Karpas-422 (cell line): ENCODE data around the gene VPS51. TPM values are rescaled to one million over a fixed set of nuclear protein-coding genes. Genes with fewer than 3 reads are reported as not detected.

Experiments used
- DNase-seq: peaks from one replicate; pipeline ENCODE4 v3.0.0-alpha.2; 2015
- H2AFZ ChIP-seq: fragments of 200-600 bp; sonication (generic); 2 replicates; pipeline ENCODE4 v1.6.1; 2014; ENCODE audit warnings: antibody characterized with exemption, low read length, mixed read lengths
- H3K27ac ChIP-seq: fragments of 200-600 bp; sonication (generic); 2 replicates; pipeline ENCODE4 v1.5.1; 2014; ENCODE audit warnings: mild to moderate bottlenecking, low read length, moderate library complexity
- H3K27me3 ChIP-seq: fragments of 200-600 bp; sonication (generic); 2 replicates; pipeline ENCODE4 v1.6.1; 2014; ENCODE audit warnings: low read length, mixed read lengths
- H3K36me3 ChIP-seq: fragments of 200-600 bp; sonication (generic); 2 replicates; pipeline ENCODE4 v1.6.1; 2014; ENCODE audit warnings: low read length, mixed read lengths; ENCODE audit not compliant: insufficient read depth
- H3K4me1 ChIP-seq: fragments of 200-600 bp; sonication (generic); 2 replicates; pipeline ENCODE4 v1.6.1; 2014; ENCODE audit warnings: mild to moderate bottlenecking, low read length, mixed read lengths
- H3K4me2 ChIP-seq: fragments of 200-600 bp; sonication (generic); 2 replicates; pipeline ENCODE4 v1.6.1; 2014; ENCODE audit warnings: low read length, low read depth, mild to moderate bottlenecking; ENCODE audit not compliant: poor library complexity, severe bottlenecking
- H3K4me3 ChIP-seq: fragments of 200-600 bp; sonication (generic); 2 replicates; pipeline ENCODE4 v1.5.1; 2014; ENCODE audit warnings: mild to moderate bottlenecking, antibody characterized with exemption, low read length, mixed read lengths
- H3K79me2 ChIP-seq: fragments of 200-600 bp; sonication (generic); 2 replicates; pipeline ENCODE4 v1.6.1; 2014; ENCODE audit warnings: mild to moderate bottlenecking, low read length, mixed read lengths
- H3K9ac ChIP-seq: fragments of 200-600 bp; sonication (generic); 2 replicates; pipeline ENCODE4 v1.6.0; 2014; ENCODE audit warnings: low read length
- H3K9me2 ChIP-seq: fragments of 200-600 bp; sonication (generic), shearing (Covaris generic); replicated peaks from 2 replicates; pipeline ENCODE4 v1.6.0; 2014; ENCODE audit warnings: mild to moderate bottlenecking, low read length, moderate library complexity; ENCODE audit not compliant: insufficient read depth
- H3K9me3 ChIP-seq: fragments of 300-700, 200-600 bp; sonication (generic); 2 replicates; pipeline ENCODE4 v1.6.1; 2014; ENCODE audit warnings: low read length, mixed read lengths
- H4K20me1 ChIP-seq: fragments of 200-600 bp; sonication (generic); 2 replicates; pipeline ENCODE4 v1.6.1; 2014; ENCODE audit warnings: mild to moderate bottlenecking, antibody characterized with exemption, low read length, low read depth; ENCODE audit not compliant: insufficient read depth
- total RNA-seq: library from RNA; depleted of rRNA; stranded (reverse); fragments of >200 nt; shearing (Covaris generic); gene quantifications from 2 replicates; pipeline ENCODE4 v1.2.3, GENCODE V29; 2014; ENCODE audit warnings: low replicate concordance

The VPS51 gene
- total RNA-seq, 1 experiment from 2014 or later = 78.9 TPM

DNA sequence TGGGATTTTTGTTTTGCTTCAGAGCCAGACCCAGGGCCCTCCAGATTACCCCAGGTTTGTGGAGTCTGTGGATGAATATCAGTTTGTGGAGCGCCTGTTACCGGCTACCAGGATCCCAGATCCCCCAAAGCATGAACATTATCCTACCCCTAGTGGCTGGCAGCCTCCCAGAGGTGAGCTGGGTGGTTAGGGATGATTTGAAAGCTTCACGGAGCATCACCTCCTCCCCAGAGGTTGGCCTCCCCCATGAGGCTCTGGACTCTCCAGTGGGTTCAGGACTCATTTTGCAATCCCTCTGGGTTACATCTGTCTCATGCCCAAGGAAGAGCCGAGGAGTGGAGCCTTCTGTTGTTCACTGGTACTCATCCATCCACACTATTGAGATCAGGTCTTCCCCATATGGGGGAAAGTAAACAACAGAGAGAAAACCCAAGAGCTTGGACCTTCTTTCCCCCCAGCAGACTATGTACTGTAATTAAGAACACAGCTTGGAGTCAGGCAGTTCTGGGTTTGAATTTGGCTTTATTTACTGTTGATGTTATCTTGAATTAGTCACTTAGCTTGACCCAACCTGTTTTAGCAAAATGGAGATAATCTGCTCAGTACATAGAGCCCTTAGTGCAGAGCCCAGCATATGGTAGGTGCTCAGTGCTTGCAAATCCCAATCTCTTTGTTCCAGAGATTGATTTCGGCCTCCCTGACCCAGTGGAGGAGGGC lies 28.6 kb downstream of the VPS51 start:
- peak overlapping the region; percentile 44 for H3K27ac ChIP-seq

DNA sequence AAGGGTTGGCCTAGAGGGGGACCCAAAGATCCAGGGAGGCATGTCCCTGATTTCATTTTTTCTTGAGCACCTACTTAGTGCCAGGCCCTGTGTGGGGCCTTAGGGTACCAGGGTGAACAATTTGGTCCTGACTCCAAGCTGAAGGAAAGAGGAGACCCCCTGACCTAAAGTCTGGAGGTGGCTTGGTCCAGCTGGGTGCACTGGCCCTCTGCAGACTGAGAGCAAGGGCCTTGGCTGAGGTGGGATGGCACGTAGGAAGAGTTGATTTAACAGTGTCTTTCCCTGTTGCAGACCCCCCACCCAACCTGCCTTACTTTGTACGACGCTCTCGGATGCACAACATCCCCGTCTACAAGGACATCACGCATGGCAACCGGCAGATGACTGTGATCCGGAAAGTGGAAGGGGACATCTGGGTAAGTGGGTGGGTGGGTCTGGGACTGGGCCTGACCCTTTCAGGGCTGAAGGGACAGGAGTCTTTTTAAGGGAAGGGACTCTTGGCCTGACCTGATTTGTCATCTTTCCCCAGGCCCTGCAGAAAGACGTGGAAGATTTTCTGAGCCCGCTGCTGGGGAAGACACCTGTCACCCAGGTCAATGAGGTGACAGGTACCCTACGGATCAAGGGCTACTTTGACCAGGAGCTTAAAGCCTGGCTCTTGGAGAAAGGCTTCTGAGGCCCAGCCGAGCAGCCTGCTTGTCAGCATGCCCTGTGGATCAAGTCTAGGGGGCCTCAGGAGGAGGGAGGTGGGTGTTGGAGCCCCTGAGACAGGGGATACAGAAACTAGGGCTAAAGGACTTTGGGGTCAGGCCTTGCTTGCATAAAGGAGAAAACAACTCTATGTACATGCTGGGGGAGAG lies 29.4 kb downstream of the VPS51 start:
- Histone ChIP-seq H3K9ac (no peak overlapping the region), H3K4me3 (no peak overlapping the region), H3K27ac (peak overlapping the region; percentile 100), H3K4me2 (no peak overlapping the region), H3K9me3 (no peaks in the 10 kb centered on the region), H3K27me3 (no peaks in the 10 kb centered on the region), H3K79me2 (peaks cover 25% of the 10 kb centered on the region), H3K36me3 (peaks cover 39% of the 10 kb centered on the region), H3K9me2 (no peaks in the 10 kb centered on the region), H4K20me1 (peaks cover 17% of the 10 kb centered on the region; the same call in 1 of the 2 replicates), H3K4me1 (peaks cover 54% of the 10 kb centered on the region), H2AFZ (no peak overlapping the region)
- no peak for DNase-seq

More for the DNA sequence above, 28.6 kb downstream of the VPS51 start:
- H3K36me3 ChIP-seq = peaks cover 39% of the 10 kb centered on the region
- no peak overlapping the region for H3K9ac ChIP-seq
- H2AFZ ChIP-seq = no peak overlapping the region
- no peaks in the 10 kb centered on the region for H3K9me3 ChIP-seq
- peaks cover 54% of the 10 kb centered on the region for H3K4me1 ChIP-seq
- DNase-seq = no peak
- peaks cover 9% of the 10 kb centered on the region; the same call in 1 of the 2 replicates for H4K20me1 ChIP-seq
- peaks cover 31% of the 10 kb centered on the region for H3K79me2 ChIP-seq
- H3K9me2 ChIP-seq = no peaks in the 10 kb centered on the region
- H3K4me2 ChIP-seq = no peak overlapping the region
- H3K4me3 ChIP-seq = no peak overlapping the region
- H3K27me3 ChIP-seq = no peaks in the 10 kb centered on the region

DNA sequence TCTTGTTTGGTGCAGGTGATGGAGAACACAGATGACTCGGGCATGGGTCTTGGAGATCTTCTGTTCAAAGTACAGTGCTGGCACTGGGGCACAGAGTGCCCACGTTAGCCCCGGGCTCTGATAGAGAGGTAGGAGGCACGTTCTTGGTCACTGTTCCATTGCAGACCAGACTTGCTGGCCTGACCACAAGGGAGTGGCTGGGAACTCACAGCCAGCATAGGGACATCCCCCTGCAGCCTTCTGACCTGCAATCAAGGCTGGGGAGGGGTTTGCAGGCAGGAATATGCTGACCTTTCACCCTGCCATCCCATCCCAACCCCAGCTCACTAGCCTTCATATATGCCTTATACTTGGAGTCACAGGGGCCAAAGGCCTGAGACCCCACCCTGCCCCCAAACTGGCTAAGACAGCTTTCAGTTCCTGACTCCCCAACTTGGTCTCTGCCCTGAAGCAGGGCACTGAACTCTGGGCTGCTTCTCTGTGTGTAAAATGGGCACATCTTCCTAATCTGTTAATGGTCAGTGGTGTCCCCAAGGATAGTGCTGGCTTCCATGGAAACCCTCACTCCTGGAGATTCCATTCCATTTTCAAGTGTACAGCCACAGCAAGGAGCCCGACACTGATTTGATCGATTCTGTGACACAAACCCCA lies 30.7 kb downstream of the VPS51 start:
- peak overlapping the region; percentile 100 for H3K27ac ChIP-seq
- no peaks in the 10 kb centered on the region for H3K27me3 ChIP-seq
- H3K4me2 ChIP-seq = no peak overlapping the region
- peaks cover 41% of the 10 kb centered on the region for H3K36me3 ChIP-seq
- H4K20me1 ChIP-seq = peaks cover 26% of the 10 kb centered on the region; the same call in 1 of the 2 replicates
- H3K9ac ChIP-seq = no peak overlapping the region
- DNase-seq = no peak
- H2AFZ ChIP-seq = no peak overlapping the region
- H3K79me2 ChIP-seq = peaks cover 21% of the 10 kb centered on the region
- H3K4me3 ChIP-seq = no peak overlapping the region
- H3K9me3 ChIP-seq = no peaks in the 10 kb centered on the region
- H3K4me1 ChIP-seq = peaks cover 59% of the 10 kb centered on the region
- no peaks in the 10 kb centered on the region for H3K9me2 ChIP-seq

DNA sequence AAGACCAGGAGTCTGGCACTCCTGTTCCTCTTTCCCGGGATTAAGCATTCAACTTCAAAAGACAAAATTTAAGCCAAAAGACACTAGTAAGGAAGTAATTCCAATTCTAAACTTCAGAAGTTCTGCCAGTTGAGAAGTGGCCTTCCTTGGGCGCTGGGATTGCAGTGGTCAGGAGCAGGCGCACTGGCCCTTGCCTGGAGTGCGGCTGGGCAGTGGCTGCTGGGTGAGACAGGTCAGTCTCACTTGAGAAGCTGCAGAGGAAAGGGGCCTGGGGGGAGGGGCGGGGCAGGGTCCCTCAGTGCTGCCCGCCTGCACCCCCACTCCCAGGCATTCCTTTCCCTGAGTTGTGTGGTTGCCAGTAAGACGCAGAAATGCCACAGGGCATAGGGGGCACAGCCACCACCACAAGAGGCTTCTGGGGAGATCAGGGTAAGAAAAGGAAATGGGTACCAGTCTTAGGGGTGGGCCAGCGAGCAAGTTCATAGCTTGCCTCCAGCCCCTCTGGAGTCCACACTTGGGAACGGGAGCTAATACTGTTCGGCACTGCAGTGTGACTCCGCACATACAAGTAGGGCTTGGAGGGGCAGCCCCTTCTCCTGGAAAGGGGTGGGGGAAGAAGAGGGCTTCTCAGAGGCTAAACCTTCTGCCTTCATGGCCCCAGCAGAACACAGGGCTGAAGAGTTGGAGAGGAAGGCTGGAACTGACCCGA lies 31.6 kb downstream of the VPS51 start:
- DNase-seq = peak; percentile 46
- H3K4me1 ChIP-seq = peaks cover 66% of the 10 kb centered on the region
- no peaks in the 10 kb centered on the region for H3K9me3 ChIP-seq
- H4K20me1 ChIP-seq = peaks cover 30% of the 10 kb centered on the region; the same call in 1 of the 2 replicates
- H3K4me3 ChIP-seq = no peak overlapping the region
- no peaks in the 10 kb centered on the region for H3K9me2 ChIP-seq
- H3K27me3 ChIP-seq = no peaks in the 10 kb centered on the region
- no peak overlapping the region for H3K4me2 ChIP-seq
- H3K79me2 ChIP-seq = peaks cover 24% of the 10 kb centered on the region
- peak overlapping the region; percentile 100 for H3K27ac ChIP-seq
- H3K36me3 ChIP-seq = peaks cover 45% of the 10 kb centered on the region
- no peak overlapping the region for H2AFZ ChIP-seq
- peak overlapping the region; percentile 3; the same call in 1 of the 2 replicates for H3K9ac ChIP-seq

DNA sequence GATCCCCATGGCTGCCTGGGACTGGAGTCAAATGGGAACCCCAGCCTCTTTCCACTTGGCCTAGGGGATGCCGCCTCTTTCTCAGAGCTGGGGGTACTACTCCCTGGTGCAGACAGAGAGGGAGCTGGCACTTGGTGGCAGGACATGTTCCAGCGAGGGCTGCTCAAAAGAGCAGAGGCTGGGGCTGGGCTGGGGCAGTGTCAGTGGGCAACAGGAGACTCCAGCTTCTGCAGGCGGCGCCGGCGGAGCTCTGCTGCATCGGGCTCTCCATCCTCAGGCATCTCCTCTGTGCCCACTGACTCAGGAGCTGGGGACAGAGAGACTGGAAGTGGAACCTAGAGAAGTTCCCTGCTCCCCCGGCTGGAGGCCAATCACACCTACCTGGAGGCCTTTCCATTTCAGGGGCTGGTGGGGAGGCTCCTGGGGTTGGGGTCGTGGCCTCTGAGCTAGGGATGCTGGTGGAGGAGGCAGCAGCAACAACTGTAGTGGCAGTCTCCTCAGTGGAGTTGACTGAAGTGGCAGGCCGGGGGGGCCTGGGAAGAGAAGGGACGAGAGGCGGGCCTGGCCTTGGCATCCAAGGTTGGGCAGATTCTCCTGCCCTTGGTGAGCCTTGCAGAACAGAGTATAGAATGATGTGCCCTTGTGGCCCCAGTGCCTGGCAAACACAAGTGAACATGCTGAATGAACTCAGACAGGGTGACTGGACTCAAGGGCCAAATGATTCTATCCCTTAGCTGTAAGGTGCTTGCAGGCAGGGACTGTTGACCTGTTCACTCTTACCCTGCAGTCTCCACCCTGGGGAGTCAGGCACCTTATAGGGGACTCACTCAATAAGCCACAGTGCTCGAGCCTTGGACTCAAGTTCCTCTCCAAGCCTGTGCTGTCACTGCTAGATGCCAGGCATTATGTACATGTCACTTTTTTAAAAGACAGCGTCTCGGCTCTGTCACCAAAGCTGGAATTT lies 32.5 kb downstream of the VPS51 start:
- peak overlapping the region; percentile 15; the same call in 1 of the 2 replicates for H3K9ac ChIP-seq
- peaks cover 45% of the 10 kb centered on the region for H3K36me3 ChIP-seq
- no peaks in the 10 kb centered on the region for H3K9me3 ChIP-seq
- H3K4me2 ChIP-seq = peak overlapping the region; percentile 98
- peaks cover 30% of the 10 kb centered on the region; the same call in 1 of the 2 replicates for H4K20me1 ChIP-seq
- H3K4me3 ChIP-seq = no peak overlapping the region
- peaks cover 22% of the 10 kb centered on the region for H3K79me2 ChIP-seq
- peaks cover 64% of the 10 kb centered on the region for H3K4me1 ChIP-seq
- H3K9me2 ChIP-seq = no peaks in the 10 kb centered on the region
- H3K27me3 ChIP-seq = no peaks in the 10 kb centered on the region
- peak overlapping the region; percentile 100 for H3K27ac ChIP-seq
- H2AFZ ChIP-seq = no peak overlapping the region
- DNase-seq = peak; percentile 57

DNA sequence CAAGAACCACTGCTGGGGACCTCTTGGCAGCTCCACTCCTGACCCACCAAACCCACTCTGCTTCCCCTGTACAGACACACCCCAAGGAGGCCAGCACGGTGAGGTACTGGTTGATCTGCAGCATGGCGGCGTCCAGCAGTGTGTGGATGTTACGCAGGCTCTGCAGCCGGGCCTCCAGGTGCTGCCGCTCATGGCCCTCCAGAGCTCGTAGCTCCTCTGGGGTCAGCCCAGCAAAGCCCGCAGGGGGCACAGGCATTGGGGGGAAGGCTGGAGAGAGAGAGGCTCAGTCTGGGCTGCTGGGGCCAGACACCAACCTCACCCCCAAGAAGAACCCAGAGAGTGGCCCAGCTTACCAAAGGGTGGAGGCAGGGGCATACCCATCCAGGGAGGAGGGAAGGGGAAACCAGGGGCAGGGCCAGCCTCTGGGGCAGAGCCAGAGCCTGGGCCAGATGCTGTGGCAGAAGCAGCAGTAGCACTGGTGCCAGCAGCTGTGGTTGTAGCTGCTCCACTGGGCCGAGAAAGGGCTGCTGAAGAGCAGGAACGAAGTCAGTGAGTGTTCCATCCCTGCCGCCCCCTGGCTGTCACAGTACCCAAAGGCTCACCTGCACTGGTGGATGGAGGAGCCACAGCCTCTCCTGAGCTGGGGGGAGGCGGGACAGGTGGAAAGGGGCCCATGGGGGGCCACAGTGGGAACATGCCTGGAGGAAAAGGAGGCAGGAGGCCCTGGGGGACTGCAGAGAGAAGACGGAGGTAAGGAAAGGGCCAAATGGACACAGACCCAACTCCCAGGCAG lies 33.8 kb downstream of the VPS51 start:
- Histone ChIP-seq H4K20me1 (peaks cover 34% of the 10 kb centered on the region; the same call in 1 of the 2 replicates), H3K4me2 (peak overlapping the region; percentile 98), H3K9ac (peak overlapping the region; percentile 99), H3K79me2 (peaks cover 27% of the 10 kb centered on the region), H3K4me1 (peaks cover 58% of the 10 kb centered on the region), H3K27me3 (no peaks in the 10 kb centered on the region), H3K4me3 (peak overlapping the region; percentile 91; the same call in 1 of the 2 replicates), H3K27ac (peak overlapping the region; percentile 100), H2AFZ (no peak overlapping the region), H3K9me2 (no peaks in the 10 kb centered on the region), H3K9me3 (no peaks in the 10 kb centered on the region), H3K36me3 (peaks cover 45% of the 10 kb centered on the region)
- DNase-seq = peak; percentile 84
